Panc1 (cell line): Measurements from ENCODE around the gene CLDN3.

Experiments used
- CTCF ChIP-seq: fragments of 450-650 bp; IDR thresholded peaks from 2 replicates; pipeline ENCODE4 v1.5.1; 2017; ENCODE audit warnings: mild to moderate bottlenecking
- POLR2AphosphoS5 ChIP-seq: IDR thresholded peaks from 2 replicates; pipeline ENCODE4 v1.6.1; 2012; ENCODE audit warnings: mild to moderate bottlenecking, low read depth, low read length, moderate library complexity
- REST ChIP-seq, 2 experiments: IDR thresholded peaks; 2 replicates each; pipeline ENCODE4 v1.6.1; 2011 to 2012; ENCODE audit warnings: low read depth in 2 of 2, control low read depth in 1 of 2, low read length in 1 of 2, mild to moderate bottlenecking in 1 of 2, moderate library complexity in 1 of 2; ENCODE audit not compliant: insufficient read depth in 1 of 2
- TCF7L2 ChIP-seq: IDR thresholded peaks from 2 replicates; pipeline ENCODE4 v1.6.1; 2011; ENCODE audit warnings: mild to moderate bottlenecking, low read depth, low read length, inconsistent platforms

DNA sequence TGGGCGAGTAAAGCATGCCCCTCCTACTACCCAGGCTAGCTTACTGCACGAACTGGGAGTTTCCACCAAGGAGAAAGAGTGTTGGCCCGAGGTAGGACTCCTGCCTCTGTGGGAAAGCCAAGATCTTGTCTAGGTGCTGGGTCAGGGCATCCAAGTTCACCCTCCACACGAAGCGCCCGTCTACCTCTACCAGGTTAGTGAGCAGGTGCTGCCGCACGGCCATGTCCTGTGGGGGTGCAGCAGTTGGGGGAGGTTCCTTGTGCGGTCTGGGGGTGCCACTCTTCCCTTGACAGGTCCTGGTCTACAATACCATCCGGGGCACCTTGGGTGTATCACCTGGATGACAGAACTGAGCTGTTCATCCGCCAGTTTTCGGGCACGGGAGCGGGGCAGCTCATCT lies 33.2 kb downstream of the CLDN3 start:
- TF ChIP-seq CTCF (no peak), REST (IDR thresholded peaks at IDR 0.05; ENCODE audit: insufficient read depth in 1 of 2, low read depth in 2 of 2, low read length in 1 of 2) (no peak), TCF7L2 (no peak), POLR2AphosphoS5 (no peak; the same call in 1 of the 2 replicates)
